HFFc6 (cell line): ENCODE data around the gene LAMA3. TPM values are rescaled to one million over a fixed set of nuclear protein-coding genes. Genes with fewer than 3 reads are reported as not detected.
A peak's percentile ranks its signal among the peaks of the same experiment; 100 is the strongest.

Experiments used
- DNase-seq: peaks from one replicate; pipeline ENCODE4 v3.0.0-alpha.2; 2018
- H3K27ac Mint-ChIP-seq: 2 replicates; pipeline ENCODE4 v1.8.0; 2020; ENCODE audit warnings: mild to moderate bottlenecking, mixed read lengths
- H3K27me3 Mint-ChIP-seq: 2 replicates; pipeline ENCODE4 v1.8.0; 2021; ENCODE audit warnings: mild to moderate bottlenecking, moderate library complexity, mixed read lengths; ENCODE audit not compliant: insufficient read depth
- H3K36me3 Mint-ChIP-seq: 2 replicates; pipeline ENCODE4 v1.8.0; 2021; ENCODE audit warnings: low read depth, mixed read lengths
- H3K4me1 Mint-ChIP-seq: 2 replicates; pipeline ENCODE4 v1.8.0; 2020; ENCODE audit warnings: low read depth, mixed read lengths
- H3K4me3 Mint-ChIP-seq: 2 replicates; pipeline ENCODE4 v1.8.0; 2020; ENCODE audit warnings: mild to moderate bottlenecking, moderate library complexity, mixed read lengths
- H3K9me3 Mint-ChIP-seq: 2 replicates; pipeline ENCODE4 v1.8.0; 2020; ENCODE audit warnings: mild to moderate bottlenecking, mixed read lengths
- CTCF ChIP-seq: fragments of 200-600 bp; sonication (generic); IDR thresholded peaks from 2 replicates; pipeline ENCODE4 v1.5.0; 2021; ENCODE audit warnings: antibody characterized with exemption, mild to moderate bottlenecking
- total RNA-seq, 6 experiments: library from RNA; stranded (reverse); fragmentation: NEBNext Ultra II Directional; extraction: Animal tissue kit (Norgen Biotek cat#: 25700); gene quantifications; 2 replicates in 1 of 6; 3 replicates in 5 of 6; pipeline ENCODE4 v1.2.3, GENCODE V29; 2021

LAMA3 gene
- total RNA-seq, 6 experiments from 2014 or later: 0.46 to 1.6 (median 0.54) TPM

GRCh38 chr18:23716966-23717365, 27.7 kb downstream of the LAMA3 start:
- Mint-ChIP-seq H3K27ac (peak overlapping the region; percentile 51), H3K4me3 (0 out of 2 replicates have a peak overlapping the region, but pooled peaks have one; percentile 29), H3K27me3 (peaks cover 2% of the 10 kb centered on the region; the same call in 1 of the 2 replicates), H3K4me1 (peaks cover 54% of the 10 kb centered on the region), H3K36me3 (peaks cover 5% of the 10 kb centered on the region), H3K9me3 (peaks cover 6% of the 10 kb centered on the region)
- no peak for DNase-seq
- no peak for TF ChIP-seq CTCF

GRCh38 chr18:23718243-23718720, 29.0 kb downstream of the LAMA3 start:
- peaks cover 67% of the 10 kb centered on the region for H3K4me1 Mint-ChIP-seq
- H3K4me3 Mint-ChIP-seq: peak overlapping the region; percentile 38
- H3K27ac Mint-ChIP-seq: peak overlapping the region; percentile 86
- no peak for TF ChIP-seq CTCF
- DNase-seq: peak; percentile 72
- peaks cover 6% of the 10 kb centered on the region for H3K9me3 Mint-ChIP-seq
- H3K27me3 Mint-ChIP-seq: peaks cover 2% of the 10 kb centered on the region; the same call in 1 of the 2 replicates
- H3K36me3 Mint-ChIP-seq: peaks cover 8% of the 10 kb centered on the region

- Mint-ChIP-seq H3K27me3 (peaks cover 2% of the 10 kb centered on the region; the same call in 1 of the 2 replicates), H3K9me3 (peaks cover 6% of the 10 kb centered on the region), H3K27ac (peak overlapping the region; percentile 86), H3K4me3 (peak overlapping the region; percentile 38), H3K4me1 (peaks cover 71% of the 10 kb centered on the region), H3K36me3 (peaks cover 8% of the 10 kb centered on the region)
- TF ChIP-seq CTCF: no peak
- DNase-seq: no peak
These were observed 29.5 kb downstream of the LAMA3 start for GRCh38 chr18:23718731-23719130.

- Mint-ChIP-seq H3K4me3 (no peak overlapping the region; the same call in 1 of the 2 replicates), H3K9me3 (peaks cover 6% of the 10 kb centered on the region)
These were observed 30.5 kb downstream of the LAMA3 start for GRCh38 chr18:23719634-23720201.

GRCh38 chr18:23721696-23722480, 32.6 kb downstream of the LAMA3 start:
- H3K4me1 Mint-ChIP-seq: peaks cover 60% of the 10 kb centered on the region
- peaks cover 2% of the 10 kb centered on the region; the same call in 1 of the 2 replicates for H3K27me3 Mint-ChIP-seq
- DNase-seq: no peak
- TF ChIP-seq CTCF: no peak
- H3K27ac Mint-ChIP-seq: peak overlapping the region; percentile 51; the same call in 1 of the 2 replicates
- H3K36me3 Mint-ChIP-seq: peaks cover 8% of the 10 kb centered on the region
- H3K4me3 Mint-ChIP-seq: no peak overlapping the region
- H3K9me3 Mint-ChIP-seq: peaks cover 6% of the 10 kb centered on the region

More at GRCh38 chr18:23719634-23720201, 30.5 kb downstream of the LAMA3 start:
- peak; percentile 98 for DNase-seq
- H3K27ac Mint-ChIP-seq: peak overlapping the region; percentile 86
- H3K27me3 Mint-ChIP-seq: peaks cover 2% of the 10 kb centered on the region; the same call in 1 of the 2 replicates
- no peak for TF ChIP-seq CTCF
- H3K4me1 Mint-ChIP-seq: peaks cover 71% of the 10 kb centered on the region
- peaks cover 8% of the 10 kb centered on the region for H3K36me3 Mint-ChIP-seq
